ENCODE measurements around the gene CACNA2D3. TPM values are rescaled to one million over a fixed set of nuclear protein-coding genes. Genes with fewer than 3 reads are reported as not detected.

CACNA2D3 gene
- total RNA-seq, 1 experiment from 2014 or later = not detected

- no peaks in the 10 kb centered on the region for H3K4me1 Mint-ChIP-seq (ENCODE audit: low read depth, unreplicated experiment)
Measured at GRCh38 chr3:54421943-54422342, 299.6 kb downstream of the CACNA2D3 start.

GRCh38 chr3:54424292-54424691 is 301.9 kb downstream of the CACNA2D3 start:
- POLR2A ChIA-PET = no interaction called here
- no peaks in the 10 kb centered on the region for H3K4me1 Mint-ChIP-seq (ENCODE audit: low read depth, unreplicated experiment)
- no peak overlapping the region for H3K4me3 Mint-ChIP-seq (ENCODE audit: unreplicated experiment)
- peaks cover 23% of the 10 kb centered on the region for H3K27me3 Mint-ChIP-seq (ENCODE audit: insufficient read depth, unreplicated experiment)
- H3K27ac Mint-ChIP-seq (ENCODE audit: unreplicated experiment) = no peak overlapping the region
- H3K9me3 Mint-ChIP-seq (ENCODE audit: unreplicated experiment) = no peaks in the 10 kb centered on the region
- Histone ChIP-seq H3K27me3 (replicated peaks; ENCODE audit: control insufficient read depth, insufficient read depth, low read length) (no peaks in the 10 kb centered on the region), H3K4me1 (no peaks in the 10 kb centered on the region), H3K9me3 (no peaks in the 10 kb centered on the region), H3K36me3 (ENCODE audit: control insufficient read depth, insufficient read depth, low read length) (no peaks in the 10 kb centered on the region), H3K4me3 (ENCODE audit: low read depth, low read length) (no peak overlapping the region)
- no peak for TF ChIP-seq CTCF (IDR thresholded peaks at IDR 0.05; ENCODE audit: insufficient read depth in 1 of 2, low read depth in 1 of 2, low read length in 1 of 2, severe bottlenecking in 1 of 2, unreplicated experiment in 1 of 2)
- intact Hi-C loops (cut with micrococcal nuclease; ENCODE audit: unreplicated experiment) = loop anchor here (10.0 kb wide), 1 partner anchor 279 kb away; no protein-coding TSS in a partner anchor
- CTCF ChIA-PET = interaction anchor here (0.6 to 1.2 kb wide), 2 partner anchors 9 to 278 kb away, joined by 3 read pairs; no protein-coding TSS in a partner anchor
- no peak for DNase-seq
- no TSS peak for BruUV-seq (replicated peaks)
- H3K36me3 Mint-ChIP-seq (ENCODE audit: insufficient read depth, unreplicated experiment) = no peaks in the 10 kb centered on the region

More at GRCh38 chr3:54421943-54422342, 299.6 kb downstream of the CACNA2D3 start:
- ChIA-PET POLR2A (no interaction called here), CTCF (no interaction called here)
- DNase-seq = no peak
- Histone ChIP-seq H3K4me1 (no peaks in the 10 kb centered on the region), H3K4me3 (ENCODE audit: low read depth, low read length) (no peak overlapping the region), H3K27me3 (replicated peaks; ENCODE audit: control insufficient read depth, insufficient read depth, low read length) (0 out of 2 replicates have a peak, but pooled peaks cover 1% of the 10 kb centered on the region), H3K36me3 (ENCODE audit: control insufficient read depth, insufficient read depth, low read length) (no peaks in the 10 kb centered on the region), H3K9me3 (no peaks in the 10 kb centered on the region)
- intact Hi-C loops (cut with micrococcal nuclease; ENCODE audit: unreplicated experiment) = loop anchor here (10.0 kb wide), 1 partner anchor 277 kb away; no protein-coding TSS in a partner anchor
- Mint-ChIP-seq H3K27ac (ENCODE audit: unreplicated experiment) (no peak overlapping the region), H3K9me3 (ENCODE audit: unreplicated experiment) (no peaks in the 10 kb centered on the region), H3K36me3 (ENCODE audit: insufficient read depth, unreplicated experiment) (no peaks in the 10 kb centered on the region), H3K4me3 (ENCODE audit: unreplicated experiment) (no peak overlapping the region), H3K27me3 (ENCODE audit: insufficient read depth, unreplicated experiment) (peaks cover 26% of the 10 kb centered on the region)
- TF ChIP-seq CTCF (IDR thresholded peaks at IDR 0.05; ENCODE audit: insufficient read depth in 1 of 2, low read depth in 1 of 2, low read length in 1 of 2, severe bottlenecking in 1 of 2, unreplicated experiment in 1 of 2) = no peak
- no TSS peak for BruUV-seq (replicated peaks)

GRCh38 chr3:54426381-54426780 is 304.0 kb downstream of the CACNA2D3 start:
- Mint-ChIP-seq H3K27me3 (ENCODE audit: insufficient read depth, unreplicated experiment) (peaks cover 21% of the 10 kb centered on the region), H3K4me1 (ENCODE audit: low read depth, unreplicated experiment) (no peaks in the 10 kb centered on the region), H3K36me3 (ENCODE audit: insufficient read depth, unreplicated experiment) (no peaks in the 10 kb centered on the region), H3K9me3 (ENCODE audit: unreplicated experiment) (no peaks in the 10 kb centered on the region), H3K27ac (ENCODE audit: unreplicated experiment) (no peak overlapping the region), H3K4me3 (ENCODE audit: unreplicated experiment) (no peak overlapping the region)
- Histone ChIP-seq H3K4me1 (no peaks in the 10 kb centered on the region), H3K4me3 (ENCODE audit: low read depth, low read length) (no peak overlapping the region), H3K9me3 (no peaks in the 10 kb centered on the region), H3K36me3 (ENCODE audit: control insufficient read depth, insufficient read depth, low read length) (no peaks in the 10 kb centered on the region), H3K27me3 (replicated peaks; ENCODE audit: control insufficient read depth, insufficient read depth, low read length) (no peaks in the 10 kb centered on the region)
- DNase-seq = no peak
- intact Hi-C loops (cut with micrococcal nuclease; ENCODE audit: unreplicated experiment) = loop anchor here (10.0 kb wide), 1 partner anchor 282 kb away; no protein-coding TSS in a partner anchor
- ChIA-PET CTCF (interaction anchor here (0.8 kb wide), 1 partner anchor 8 kb away, joined by 3 read pairs; no protein-coding TSS in a partner anchor), POLR2A (no interaction called here)
- TF ChIP-seq CTCF (IDR thresholded peaks at IDR 0.05; ENCODE audit: insufficient read depth in 1 of 2, low read depth in 1 of 2, low read length in 1 of 2, severe bottlenecking in 1 of 2, unreplicated experiment in 1 of 2) = no peak
- no TSS peak for BruUV-seq (replicated peaks)

Data from Caco-2 (cell line).